Neural progenitor cell (in vitro differentiated cells): ENCODE data around the gene SLC6A17.

Experiments used
- EZH2 ChIP-seq: fragments of 200-600 bp; sonication (generic); IDR thresholded peaks from 2 replicates; pipeline ENCODE4 v1.6.1; 2017; ENCODE audit warnings: antibody characterized with exemption, mild to moderate bottlenecking, moderate library complexity
- EZH2phosphoT487 ChIP-seq: fragments of 200-600 bp; sonication (generic); IDR thresholded peaks from 2 replicates; pipeline ENCODE4 v1.6.1; 2017; ENCODE audit warnings: antibody characterized with exemption
- TF ChIP-seq, protein P1 (sequence below): fragments of 200-600 bp; sonication (generic); IDR thresholded peaks from 2 replicates; pipeline ENCODE4 v1.5.1; 2017; ENCODE audit warnings: antibody characterized with exemption, mild to moderate bottlenecking

DNA sequence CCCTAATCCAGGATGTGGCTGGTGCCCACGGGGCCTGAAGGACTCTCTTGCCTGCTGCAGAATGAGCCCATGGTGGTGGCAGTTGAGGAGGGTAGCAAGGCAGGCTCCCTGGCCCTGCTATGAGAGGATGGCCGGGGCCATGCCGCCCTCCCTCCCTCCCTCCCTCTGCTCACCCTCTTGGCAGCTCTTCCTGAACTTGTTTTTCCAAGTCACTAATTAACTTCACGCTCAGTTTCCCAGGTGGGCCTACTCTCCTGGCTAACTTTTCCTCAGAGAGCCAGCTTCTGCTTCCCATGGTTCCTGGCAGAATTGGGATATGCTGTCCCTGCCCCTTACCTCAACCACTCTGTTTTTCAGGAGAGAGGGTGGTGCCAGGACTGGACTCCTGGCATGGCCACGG is 70.0 kb downstream of the SLC6A17 start:
- TF ChIP-seq EZH2phosphoT487 (no peak), EZH2 (no peak)
- TF ChIP-seq, protein P1, sequence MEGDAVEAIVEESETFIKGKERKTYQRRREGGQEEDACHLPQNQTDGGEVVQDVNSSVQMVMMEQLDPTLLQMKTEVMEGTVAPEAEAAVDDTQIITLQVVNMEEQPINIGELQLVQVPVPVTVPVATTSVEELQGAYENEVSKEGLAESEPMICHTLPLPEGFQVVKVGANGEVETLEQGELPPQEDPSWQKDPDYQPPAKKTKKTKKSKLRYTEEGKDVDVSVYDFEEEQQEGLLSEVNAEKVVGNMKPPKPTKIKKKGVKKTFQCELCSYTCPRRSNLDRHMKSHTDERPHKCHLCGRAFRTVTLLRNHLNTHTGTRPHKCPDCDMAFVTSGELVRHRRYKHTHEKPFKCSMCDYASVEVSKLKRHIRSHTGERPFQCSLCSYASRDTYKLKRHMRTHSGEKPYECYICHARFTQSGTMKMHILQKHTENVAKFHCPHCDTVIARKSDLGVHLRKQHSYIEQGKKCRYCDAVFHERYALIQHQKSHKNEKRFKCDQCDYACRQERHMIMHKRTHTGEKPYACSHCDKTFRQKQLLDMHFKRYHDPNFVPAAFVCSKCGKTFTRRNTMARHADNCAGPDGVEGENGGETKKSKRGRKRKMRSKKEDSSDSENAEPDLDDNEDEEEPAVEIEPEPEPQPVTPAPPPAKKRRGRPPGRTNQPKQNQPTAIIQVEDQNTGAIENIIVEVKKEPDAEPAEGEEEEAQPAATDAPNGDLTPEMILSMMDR: no peak
